ENCODE results near the gene USP40. TPM values are rescaled to one million over a fixed set of nuclear protein-coding genes. Genes with fewer than 3 reads are reported as not detected.

The USP40 gene
- total and polyA plus RNA-seq, 9 of the 15 experiments (the other 6 are each of a cell fraction or from before 2014, with no cell fraction given), result 5.5 to 15.0 (median 9.3) TPM

DNA sequence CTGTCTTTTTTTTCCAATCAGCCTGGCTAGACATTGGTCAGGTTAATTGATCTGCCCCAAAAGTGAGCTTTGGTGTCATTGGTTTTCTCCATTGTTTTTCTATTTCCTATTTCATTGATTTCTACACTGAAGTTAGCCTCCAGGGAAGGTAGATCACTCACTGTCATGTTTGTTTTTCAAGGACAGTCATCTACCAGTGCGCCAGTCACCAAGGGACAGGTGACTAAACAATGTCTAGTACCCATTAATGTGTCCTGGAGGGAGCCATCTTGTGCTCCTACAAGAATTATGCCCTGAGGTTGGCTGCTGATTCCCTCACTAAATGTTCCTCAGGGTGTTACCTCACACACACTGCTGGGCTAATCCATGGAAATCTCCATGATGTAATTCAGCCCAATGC, 17.6 kb upstream of the USP40 start (continued):
- TF ChIP-seq, protein P1, sequence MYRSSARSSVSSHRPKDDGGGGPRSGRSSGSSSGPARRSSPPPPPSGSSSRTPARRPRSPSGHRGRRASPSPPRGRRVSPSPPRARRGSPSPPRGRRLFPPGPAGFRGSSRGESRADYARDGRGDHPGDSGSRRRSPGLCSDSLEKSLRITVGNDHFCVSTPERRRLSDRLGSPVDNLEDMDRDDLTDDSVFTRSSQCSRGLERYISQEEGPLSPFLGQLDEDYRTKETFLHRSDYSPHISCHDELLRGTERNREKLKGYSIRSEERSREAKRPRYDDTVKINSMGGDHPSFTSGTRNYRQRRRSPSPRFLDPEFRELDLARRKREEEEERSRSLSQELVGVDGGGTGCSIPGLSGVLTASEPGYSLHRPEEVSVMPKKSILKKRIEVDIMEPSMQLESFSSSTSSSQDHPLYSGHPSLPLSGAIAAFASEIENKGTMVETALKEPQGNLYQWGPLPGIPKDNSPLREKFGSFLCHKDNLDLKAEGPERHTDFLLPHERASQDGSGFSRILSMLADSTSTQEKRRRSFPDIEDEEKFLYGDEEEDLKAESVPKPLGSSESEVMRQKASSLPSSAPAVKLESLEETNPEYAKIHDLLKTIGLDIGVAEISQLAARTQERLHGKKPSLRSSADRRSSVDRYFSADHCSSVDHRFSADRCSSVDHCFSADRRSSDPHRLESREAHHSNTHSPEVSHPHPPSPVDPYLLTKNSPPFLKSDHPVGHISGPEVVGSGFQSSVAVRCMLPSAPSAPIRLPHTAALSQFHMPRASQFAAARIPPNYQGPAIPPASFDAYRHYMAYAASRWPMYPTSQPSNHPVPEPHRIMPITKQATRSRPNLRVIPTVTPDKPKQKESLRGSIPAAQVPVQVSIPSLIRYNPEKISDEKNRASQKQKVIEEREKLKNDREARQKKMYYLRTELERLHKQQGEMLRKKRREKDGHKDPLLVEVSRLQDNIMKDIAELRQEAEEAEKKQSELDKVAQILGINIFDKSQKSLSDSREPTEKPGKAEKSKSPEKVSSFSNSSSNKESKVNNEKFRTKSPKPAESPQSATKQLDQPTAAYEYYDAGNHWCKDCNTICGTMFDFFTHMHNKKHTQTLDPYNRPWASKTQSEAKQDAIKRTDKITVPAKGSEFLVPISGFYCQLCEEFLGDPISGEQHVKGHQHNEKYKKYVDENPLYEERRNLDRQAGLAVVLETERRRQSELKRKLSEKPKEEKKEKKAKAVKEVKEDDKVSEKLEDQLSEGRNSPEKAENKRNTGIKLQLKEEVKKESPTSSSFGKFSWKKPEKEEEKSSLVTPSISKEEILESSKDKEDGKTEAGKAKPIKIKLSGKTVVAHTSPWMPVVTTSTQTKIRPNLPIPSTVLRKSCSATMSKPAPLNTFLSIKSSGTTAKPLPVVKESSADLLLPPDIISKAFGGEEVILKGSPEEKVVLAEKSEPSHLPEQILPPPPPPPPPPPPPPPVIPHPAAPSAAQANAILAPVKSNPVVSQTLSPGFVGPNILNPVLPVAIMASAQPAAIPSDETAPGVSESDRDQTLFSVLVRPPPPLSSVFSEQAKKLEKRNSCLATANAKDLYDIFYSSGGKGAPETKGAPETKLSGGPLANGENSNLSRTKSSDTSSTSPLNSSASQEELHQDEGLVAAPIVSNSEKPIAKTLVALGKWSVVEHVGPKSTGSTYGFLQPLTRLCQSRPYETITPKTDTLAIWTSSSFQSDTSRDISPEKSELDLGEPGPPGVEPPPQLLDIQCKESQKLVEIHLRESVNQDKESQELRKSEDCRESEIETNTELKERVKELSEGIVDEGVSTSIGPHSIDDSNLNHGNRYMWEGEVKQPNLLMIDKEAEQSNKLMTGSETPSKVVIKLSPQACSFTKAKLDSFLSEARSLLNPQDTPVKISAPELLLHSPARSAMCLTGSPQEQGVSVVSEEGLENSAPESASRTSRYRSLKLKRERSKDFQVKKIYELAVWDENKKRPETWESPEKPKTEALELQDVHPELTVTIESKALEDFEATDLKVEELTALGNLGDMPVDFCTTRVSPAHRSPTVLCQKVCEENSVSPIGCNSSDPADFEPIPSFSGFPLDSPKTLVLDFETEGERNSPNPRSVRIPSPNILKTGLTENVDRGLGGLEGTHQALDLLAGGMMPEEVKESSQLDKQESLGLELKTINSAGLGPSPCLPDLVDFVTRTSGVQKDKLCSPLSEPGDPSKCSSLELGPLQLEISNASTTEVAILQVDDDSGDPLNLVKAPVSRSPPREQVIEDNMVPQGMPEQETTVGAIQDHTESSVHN (IDR thresholded peaks at IDR 0.05; ENCODE audit: borderline replicate concordance in 1 of 2, low read depth in 1 of 2), result no peak
- TF ChIP-seq PCBP2 (IDR thresholded peaks at IDR 0.05; ENCODE audit: low read depth, low read length, poor library complexity, severe bottlenecking) (no peak), ZNF134 (CRISPR knock-in tag; conservative IDR thresholded peaks at IDR 0.05) (no peak), NELFE (IDR thresholded peaks at IDR 0.05; ENCODE audit: insufficient read depth, insufficient read length) (no peak), IFI16 (CRISPR knock-in tag; IDR thresholded peaks at IDR 0.05) (no peak)
